ENCODE measurements around the gene KCNIP4.

Gene KCNIP4

DNA sequence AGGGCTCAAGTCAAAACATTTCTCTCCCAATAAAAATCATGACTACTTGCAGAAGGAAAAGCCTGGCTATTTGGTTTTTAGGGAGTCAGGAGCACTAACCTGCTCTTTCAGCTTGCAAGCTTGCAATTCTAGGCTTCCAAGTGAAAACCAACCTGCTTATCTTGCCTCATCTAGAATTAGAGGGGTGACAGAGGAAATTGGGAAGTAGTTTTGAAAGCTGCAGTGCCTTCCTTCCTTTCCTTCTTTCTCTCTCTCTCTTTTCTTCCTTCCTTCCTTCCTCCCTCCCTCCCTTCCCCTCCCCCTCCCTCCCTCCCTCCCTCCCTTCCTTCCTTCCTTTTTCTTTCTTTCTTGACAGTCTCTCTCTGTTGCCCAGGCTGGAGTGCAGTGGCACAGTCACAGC is 417.5 kb downstream of the KCNIP4 start:
- DNase-seq (ENCODE audit: low read depth): no peak
- no peak overlapping the region for H3K4me3 ChIP-seq (ENCODE audit: low read depth, low read length)
- TF ChIP-seq, protein P1, sequence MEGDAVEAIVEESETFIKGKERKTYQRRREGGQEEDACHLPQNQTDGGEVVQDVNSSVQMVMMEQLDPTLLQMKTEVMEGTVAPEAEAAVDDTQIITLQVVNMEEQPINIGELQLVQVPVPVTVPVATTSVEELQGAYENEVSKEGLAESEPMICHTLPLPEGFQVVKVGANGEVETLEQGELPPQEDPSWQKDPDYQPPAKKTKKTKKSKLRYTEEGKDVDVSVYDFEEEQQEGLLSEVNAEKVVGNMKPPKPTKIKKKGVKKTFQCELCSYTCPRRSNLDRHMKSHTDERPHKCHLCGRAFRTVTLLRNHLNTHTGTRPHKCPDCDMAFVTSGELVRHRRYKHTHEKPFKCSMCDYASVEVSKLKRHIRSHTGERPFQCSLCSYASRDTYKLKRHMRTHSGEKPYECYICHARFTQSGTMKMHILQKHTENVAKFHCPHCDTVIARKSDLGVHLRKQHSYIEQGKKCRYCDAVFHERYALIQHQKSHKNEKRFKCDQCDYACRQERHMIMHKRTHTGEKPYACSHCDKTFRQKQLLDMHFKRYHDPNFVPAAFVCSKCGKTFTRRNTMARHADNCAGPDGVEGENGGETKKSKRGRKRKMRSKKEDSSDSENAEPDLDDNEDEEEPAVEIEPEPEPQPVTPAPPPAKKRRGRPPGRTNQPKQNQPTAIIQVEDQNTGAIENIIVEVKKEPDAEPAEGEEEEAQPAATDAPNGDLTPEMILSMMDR (IDR thresholded peaks at IDR 0.05; ENCODE audit: low read depth, low read length, missing control alignments): no peak

DNA sequence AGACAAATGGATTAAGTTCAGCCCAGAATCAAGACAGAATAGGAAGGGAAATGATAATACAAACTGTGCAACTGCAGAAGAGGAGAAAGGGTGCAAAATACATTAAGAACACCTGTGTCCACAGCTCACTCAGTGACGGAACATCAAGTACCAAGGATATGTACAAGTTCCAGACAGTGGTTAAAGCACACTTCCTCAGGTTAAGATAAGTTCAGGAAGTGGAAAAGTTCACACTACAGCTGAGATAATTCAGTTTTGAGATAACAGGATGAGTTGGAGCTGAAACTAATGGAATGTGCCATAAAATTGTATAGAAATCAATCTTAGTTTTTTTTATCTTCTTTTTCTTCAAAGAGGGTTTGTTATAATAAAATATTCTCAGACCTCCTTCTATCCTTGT is 419.4 kb downstream of the KCNIP4 start:
- no peak overlapping the region for H3K4me3 ChIP-seq (ENCODE audit: low read depth, low read length)
- DNase-seq (ENCODE audit: low read depth): no peak
- TF ChIP-seq, protein P1 (IDR thresholded peaks at IDR 0.05; ENCODE audit: low read depth, low read length, missing control alignments): no peak

DNA sequence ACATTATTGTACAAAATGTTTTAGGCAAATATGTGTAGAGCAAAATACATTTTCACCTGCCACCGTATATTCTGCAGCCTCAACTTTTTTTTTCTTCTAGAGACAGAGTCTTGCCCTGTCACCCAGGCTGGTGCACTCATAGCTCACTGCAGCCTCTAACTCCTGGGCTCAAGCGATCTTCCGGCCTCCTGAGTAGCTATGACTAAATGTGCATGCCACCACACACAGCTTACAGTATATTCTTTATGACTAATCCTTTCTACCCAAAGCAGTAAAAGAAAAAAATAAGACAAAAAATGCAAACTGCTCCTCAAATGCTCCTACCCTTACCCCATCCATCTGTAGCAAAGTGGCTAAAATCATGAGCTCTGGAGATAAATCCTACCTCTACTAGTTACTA is 426.3 kb downstream of the KCNIP4 start:
- TF ChIP-seq, protein P1 (IDR thresholded peaks at IDR 0.05; ENCODE audit: low read depth, low read length, missing control alignments): no peak
- H3K4me3 ChIP-seq (ENCODE audit: low read depth, low read length): no peak overlapping the region
- DNase-seq (ENCODE audit: low read depth): no peak

DNA sequence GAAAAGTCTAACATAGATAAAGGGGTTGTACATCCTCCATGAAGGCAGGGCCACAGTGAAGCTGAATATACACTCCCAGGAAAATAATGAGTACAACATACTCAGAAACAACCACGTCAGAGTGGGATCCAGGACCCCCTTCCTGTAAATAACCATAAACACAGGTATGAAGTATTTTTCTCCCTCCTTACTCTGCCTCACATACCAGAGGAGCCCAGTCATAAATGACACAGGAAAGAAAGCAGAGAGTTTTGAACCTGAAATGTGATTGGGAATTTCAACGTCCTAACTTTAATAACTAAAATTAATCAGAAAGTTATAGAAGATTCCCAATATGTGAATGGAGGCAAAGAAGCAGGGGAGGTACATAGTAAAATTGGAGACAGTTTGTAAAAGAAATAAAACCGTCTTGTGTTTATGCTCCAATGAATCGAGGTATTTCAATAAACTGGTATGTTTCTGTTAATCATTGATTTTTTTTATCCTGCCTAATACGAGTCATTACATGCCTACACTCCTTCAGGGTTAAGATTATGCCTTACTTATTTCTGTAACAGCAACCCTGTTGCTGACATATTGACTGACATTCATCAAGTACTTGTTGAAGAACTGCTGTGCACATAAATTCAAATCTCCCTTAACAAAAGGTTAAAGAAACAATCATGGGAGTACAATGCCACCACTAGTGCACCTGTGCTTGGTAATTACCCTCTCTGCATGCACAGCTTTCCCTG is 431.3 kb downstream of the KCNIP4 start:
- DNase-seq (ENCODE audit: low read depth): no peak
- H3K4me3 ChIP-seq (ENCODE audit: low read depth, low read length): no peak overlapping the region
- TF ChIP-seq, protein P1 (IDR thresholded peaks at IDR 0.05; ENCODE audit: low read depth, low read length, missing control alignments): no peak

DNA sequence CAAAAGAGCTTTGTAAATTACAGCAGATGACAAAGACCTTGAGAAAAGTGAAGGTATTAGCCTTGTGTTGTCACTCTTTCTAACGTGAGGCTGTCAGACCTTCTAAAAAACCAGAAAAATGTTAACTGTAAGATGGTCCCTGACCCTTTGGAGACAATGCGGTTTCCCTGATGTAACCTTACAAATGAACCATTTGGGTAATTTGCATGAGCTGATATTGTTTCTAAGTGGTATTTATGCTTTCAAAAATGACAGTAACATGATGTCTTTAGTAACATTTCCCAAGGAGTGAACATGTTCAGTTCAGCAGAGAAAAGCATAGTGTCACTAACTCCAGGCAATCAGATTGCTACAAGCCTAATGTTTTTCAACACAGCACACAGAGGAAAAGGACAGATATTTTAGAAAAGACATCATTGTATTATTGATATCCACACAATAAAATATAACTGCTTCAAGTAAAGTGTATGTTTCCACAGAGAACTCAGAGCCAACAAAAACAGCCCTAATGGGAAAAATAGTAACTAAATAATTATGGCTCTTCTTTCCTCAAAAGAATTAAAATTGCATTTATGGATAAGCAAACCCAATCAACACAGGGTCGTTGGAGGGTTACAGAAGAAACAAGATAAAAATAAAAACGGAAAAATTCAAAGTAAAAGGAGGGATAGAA is 434.4 kb downstream of the KCNIP4 start:
- H3K4me3 ChIP-seq (ENCODE audit: low read depth, low read length): no peak overlapping the region
- TF ChIP-seq, protein P1 (IDR thresholded peaks at IDR 0.05; ENCODE audit: low read depth, low read length, missing control alignments): no peak
- DNase-seq (ENCODE audit: low read depth): no peak

DNA sequence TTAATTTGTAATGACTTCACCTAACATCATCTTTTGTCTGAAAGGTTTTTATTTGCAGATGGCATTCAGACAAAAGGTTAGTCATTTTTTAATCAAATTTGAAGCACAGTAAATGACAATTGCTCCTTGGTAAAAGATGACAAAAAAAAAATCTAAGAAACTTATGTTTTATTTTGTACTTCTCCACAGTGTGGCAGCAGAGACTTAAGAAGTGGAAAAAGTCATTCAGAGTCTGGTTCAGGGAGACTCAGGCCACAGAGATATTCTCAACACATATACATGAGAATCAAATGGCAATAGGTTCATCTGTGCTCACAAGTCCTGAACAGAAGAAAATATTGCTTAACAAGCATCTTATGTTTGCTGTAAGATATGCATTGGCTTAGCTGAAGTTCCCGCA is 436.2 kb downstream of the KCNIP4 start:
- DNase-seq (ENCODE audit: low read depth): no peak

More for the DNA sequence above, 436.2 kb downstream of the KCNIP4 start:
- no peak overlapping the region for H3K4me3 ChIP-seq (ENCODE audit: low read depth, low read length)
- TF ChIP-seq, protein P1 (IDR thresholded peaks at IDR 0.05; ENCODE audit: low read depth, low read length, missing control alignments): no peak
